Glomerular visceral epithelial cell (primary cell): ENCODE results near the gene MVP.
"Not testable (repeated sequence)": the region's sequence is repeated elsewhere in the genome, so short reads cannot be mapped to it uniquely, and the experiment has no call there.

ENCODE experiments used
- DNase-seq: peaks from one replicate; pipeline ENCODE4 v3.0.0-alpha.2; 2016; ENCODE audit errors: extremely low spot score

The MVP gene

GRCh38 chr16:29820271-29820701 lies at the start of gene MVP:
TSS of gene MVP (plus strand) at chr16:29820462. CDS start at chr16:29830550, 10,088 bp downstream.
- DNase-seq, result peak; percentile 59

GRCh38 chr16:29772330-29772729 lies 47.9 kb upstream of the MVP start:
- DNase-seq, result not testable (repeated sequence)

GRCh38 chr16:29774730-29775129 lies 45.5 kb upstream of the MVP start:
- DNase-seq, result no peak

GRCh38 chr16:29775742-29776408 lies 44.4 kb upstream of the MVP start:
- DNase-seq, result peak; percentile 20

GRCh38 chr16:29777576-29778350 lies 42.5 kb upstream of the MVP start, which contains the start of gene ZG16:
TSS of gene ZG16 (plus strand) at chr16:29778256. CDS start at chr16:29779267, 1,011 bp downstream.
- no peak for DNase-seq

GRCh38 chr16:29779474-29779873 lies 40.8 kb upstream of the MVP start:
- peak; percentile 10 for DNase-seq

- not testable (repeated sequence) for DNase-seq
These were observed 36.9 kb upstream of the MVP start for GRCh38 chr16:29783094-29783953.

- DNase-seq, result no peak
These were observed 36.1 kb upstream of the MVP start for GRCh38 chr16:29784157-29784556.

- peak; percentile 23 for DNase-seq
These were observed 35.3 kb upstream of the MVP start for GRCh38 chr16:29784901-29785500.

- not testable (repeated sequence) for DNase-seq
These were observed 33.1 kb upstream of the MVP start for GRCh38 chr16:29787155-29787554.

GRCh38 chr16:29789775-29790182 lies 30.5 kb upstream of the MVP start:
- no peak for DNase-seq

- peak; percentile 98 for DNase-seq
These were observed 29.9 kb upstream of the MVP start, which contains the start of gene KIF22 for GRCh38 chr16:29790183-29790948. TSS of gene KIF22 (plus strand) at chr16:29790751. CDS start at chr16:29790760, 9 bp downstream.

- DNase-seq, result no peak
These were observed 29.1 kb upstream of the MVP start for GRCh38 chr16:29790949-29791844.

- no peak for DNase-seq
These were observed 28.1 kb upstream of the MVP start for GRCh38 chr16:29791845-29792807.

GRCh38 chr16:29793153-29793552 lies 27.1 kb upstream of the MVP start:
- DNase-seq, result not testable (repeated sequence)

GRCh38 chr16:29794231-29794710 lies 26.0 kb upstream of the MVP start:
- no peak for DNase-seq

- no peak for DNase-seq
These were observed 17.8 kb upstream of the MVP start for GRCh38 chr16:29802416-29802935.

GRCh38 chr16:29804020-29804419 lies 16.2 kb upstream of the MVP start:
- no peak for DNase-seq
